Measurements from ENCODE around the gene GAB1. TPM values are rescaled to one million over a fixed set of nuclear protein-coding genes. Genes with fewer than 3 reads are reported as not detected.

GAB1 gene
- total and polyA plus RNA-seq, 7 donors, result 1.0 to 20.3 (median 10.1) TPM

DNA sequence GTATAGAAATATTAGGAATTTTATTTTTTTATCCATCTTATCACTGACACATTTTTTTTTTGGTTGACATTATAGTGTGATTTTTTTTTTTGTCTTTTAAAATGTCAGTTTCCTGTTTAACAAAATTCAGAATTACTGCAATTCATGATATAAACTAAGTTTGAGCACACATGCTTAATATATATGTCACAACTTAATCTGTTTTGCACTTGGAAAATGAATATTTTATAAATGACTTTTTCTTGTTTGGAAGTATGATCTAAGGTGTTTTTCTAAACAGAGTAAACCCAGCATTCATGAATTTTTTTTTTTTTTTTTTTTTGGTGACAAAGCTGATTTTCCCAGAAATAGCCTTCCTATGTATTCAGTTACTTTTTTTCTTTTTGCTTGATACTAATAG is 179.2 kb downstream of the GAB1 start:
- Histone ChIP-seq H3K9me3 (no peaks in the 10 kb centered on the region), H3K27me3 (ENCODE audit: insufficient read depth in 3 of 3, low read length in 2 of 3) (no peaks in the 10 kb centered on the region), H3K36me3 (ENCODE audit: insufficient read depth in 1 of 2, low read depth in 1 of 2) (peaks cover 2 to 31% of the 10 kb centered on the region in 2 donors), H3K27ac (peak overlapping the region; percentile 91), H3K4me1 (peaks cover 43% of the 10 kb centered on the region), H3K4me3 (peak overlapping the region; percentile 79)
- intact Hi-C loops (cut with DNase I), result no loop called here
- TF ChIP-seq, protein P1, sequence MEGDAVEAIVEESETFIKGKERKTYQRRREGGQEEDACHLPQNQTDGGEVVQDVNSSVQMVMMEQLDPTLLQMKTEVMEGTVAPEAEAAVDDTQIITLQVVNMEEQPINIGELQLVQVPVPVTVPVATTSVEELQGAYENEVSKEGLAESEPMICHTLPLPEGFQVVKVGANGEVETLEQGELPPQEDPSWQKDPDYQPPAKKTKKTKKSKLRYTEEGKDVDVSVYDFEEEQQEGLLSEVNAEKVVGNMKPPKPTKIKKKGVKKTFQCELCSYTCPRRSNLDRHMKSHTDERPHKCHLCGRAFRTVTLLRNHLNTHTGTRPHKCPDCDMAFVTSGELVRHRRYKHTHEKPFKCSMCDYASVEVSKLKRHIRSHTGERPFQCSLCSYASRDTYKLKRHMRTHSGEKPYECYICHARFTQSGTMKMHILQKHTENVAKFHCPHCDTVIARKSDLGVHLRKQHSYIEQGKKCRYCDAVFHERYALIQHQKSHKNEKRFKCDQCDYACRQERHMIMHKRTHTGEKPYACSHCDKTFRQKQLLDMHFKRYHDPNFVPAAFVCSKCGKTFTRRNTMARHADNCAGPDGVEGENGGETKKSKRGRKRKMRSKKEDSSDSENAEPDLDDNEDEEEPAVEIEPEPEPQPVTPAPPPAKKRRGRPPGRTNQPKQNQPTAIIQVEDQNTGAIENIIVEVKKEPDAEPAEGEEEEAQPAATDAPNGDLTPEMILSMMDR (IDR thresholded peaks at IDR 0.05), result no peak
- DNase-seq, result no peak
- no peak for ATAC-seq

DNA sequence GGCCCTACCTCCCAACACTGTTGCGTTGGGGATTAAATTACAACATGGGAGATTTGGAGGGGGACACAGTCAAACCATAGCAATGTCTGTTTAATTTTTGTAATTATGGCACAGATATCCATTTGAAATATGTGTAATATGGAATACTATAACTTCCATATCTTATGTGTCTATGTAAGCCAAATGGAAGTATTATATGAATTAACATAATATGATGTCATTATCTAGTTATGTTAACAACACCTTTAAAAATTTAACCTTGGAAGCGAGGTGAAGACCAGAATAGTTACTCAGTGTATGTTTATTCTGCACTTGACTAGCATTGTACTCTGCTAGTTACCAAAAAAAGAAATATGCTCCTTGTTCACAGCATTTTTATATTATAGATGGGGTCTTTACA is 181.1 kb downstream of the GAB1 start:
- no peak overlapping the region for H3K27ac ChIP-seq
- H3K36me3 ChIP-seq (ENCODE audit: insufficient read depth in 1 of 2, low read depth in 1 of 2), result peaks cover 2 to 47% of the 10 kb centered on the region in 2 donors

More for the DNA sequence above, 181.1 kb downstream of the GAB1 start:
- H3K9me3 ChIP-seq, result no peaks in the 10 kb centered on the region
- ATAC-seq, result no peak
- H3K4me1 ChIP-seq, result peaks cover 41% of the 10 kb centered on the region
- no peak for DNase-seq
- 76 to 80% (median 79%) methylated on average over 2 of the region's 2 CpGs for WGBS, 3 donors
- H3K27me3 ChIP-seq (ENCODE audit: insufficient read depth in 3 of 3, low read length in 2 of 3), result no peaks in the 10 kb centered on the region
- no peak overlapping the region for H3K4me3 ChIP-seq
- intact Hi-C loops (cut with DNase I), result no loop called here
- TF ChIP-seq, protein P1 (IDR thresholded peaks at IDR 0.05), result no peak

Other genes with a start within 250 kb of the GAB1 start
- gene USP38, start 152.0 kb upstream of the GAB1 start, total RNA-seq, result 100 to 1,000 TPM in 1 of 4 donors, 10 to 100 TPM in 3; 39.9 to 105 (median 65.7) TPM
- gene USP38, start 152.0 kb upstream of the GAB1 start, polyA plus RNA-seq, result 100 to 1,000 TPM in 1 of 3 donors, 10 to 100 TPM in 2; 25.6 to 120 (median 45.4) TPM
- gene SMARCA5, start 176.8 kb downstream of the GAB1 start, total RNA-seq, result 10 to 100 TPM; 20.1 to 24.9 (median 22.3) TPM
- 10 to 100 TPM; 10.4 to 24.7 (median 12.6) TPM for gene SMARCA5, start 176.8 kb downstream of the GAB1 start, polyA plus RNA-seq

Data from psoas muscle (tissue), 8 donors.